CD1c-positive myeloid dendritic cell (primary cell): ENCODE data around the gene CA5A.
"Not testable (repeated sequence)": the region's sequence is repeated elsewhere in the genome, so short reads cannot be mapped to it uniquely, and the experiment has no call there.

Source experiments
- DNase-seq: peaks from one replicate; pipeline ENCODE4 v3.0.0-alpha.2; 2016; ENCODE audit errors: extremely low spot score

The CA5A gene

GRCh38 chr16:87896176-87896890, 40.0 kb downstream of the CA5A start:
- DNase-seq, result not testable (repeated sequence)

- DNase-seq, result peak; percentile 96
Observed at GRCh38 chr16:87895641-87896141, 40.6 kb downstream of the CA5A start.

- DNase-seq, result not testable (repeated sequence)
Observed at GRCh38 chr16:87894005-87894404, 42.3 kb downstream of the CA5A start.

- no peak for DNase-seq
Observed at GRCh38 chr16:87891764-87892163, 44.6 kb downstream of the CA5A start.

- DNase-seq, result not testable (repeated sequence)
Observed at GRCh38 chr16:87889762-87890161, 46.6 kb downstream of the CA5A start.

GRCh38 chr16:87888346-87888745, 48.0 kb downstream of the CA5A start:
- not testable (repeated sequence) for DNase-seq

- peak; percentile 77 for DNase-seq
Observed at GRCh38 chr16:87887931-87888330, 48.4 kb downstream of the CA5A start.

- not testable (repeated sequence) for DNase-seq
Observed at GRCh38 chr16:87885371-87885967, 50.9 kb downstream of the CA5A start.

- no peak for DNase-seq
Observed at GRCh38 chr16:87882436-87883019, 53.8 kb downstream of the CA5A start.

- no peak for DNase-seq
Observed at GRCh38 chr16:87881324-87882200, 54.8 kb downstream of the CA5A start.

GRCh38 chr16:87880117-87880696, 56.1 kb downstream of the CA5A start:
- no peak for DNase-seq

- not testable (repeated sequence) for DNase-seq
Observed at GRCh38 chr16:87879411-87880013, 56.8 kb downstream of the CA5A start.

- DNase-seq, result no peak
Observed at GRCh38 chr16:87878704-87879103, 57.6 kb downstream of the CA5A start.

- no peak for DNase-seq
Observed at GRCh38 chr16:87877942-87878507, 58.3 kb downstream of the CA5A start.

GRCh38 chr16:87874639-87875427, 61.5 kb downstream of the CA5A start:
- no peak for DNase-seq

GRCh38 chr16:87870418-87871291, 65.7 kb downstream of the CA5A start:
- peak; percentile 42 for DNase-seq

GRCh38 chr16:87869879-87870417, 66.4 kb downstream of the CA5A start:
- DNase-seq, result not testable (repeated sequence)

GRCh38 chr16:87869061-87869878, 67.1 kb downstream of the CA5A start, which contains the start of gene SLC7A5:
TSS of gene SLC7A5 (minus strand) at chr16:87869507. CDS start at chr16:87869422, 85 bp downstream.
- DNase-seq, result peak; percentile 89
